WTC11 (cell line): ENCODE measurements around the gene NEK11. TPM values are rescaled to one million over a fixed set of nuclear protein-coding genes. Genes with fewer than 3 reads are reported as not detected.
A peak's percentile ranks its signal among the peaks of the same experiment; 100 is the strongest.
"Not testable (repeated sequence)": the region's sequence is repeated elsewhere in the genome, so short reads cannot be mapped to it uniquely, and the experiment has no call there.

ENCODE experiments used
- ATAC-seq: fragments of 200-7000 bp; cut with Tn5 transposase; 2 replicates; pipeline ENCODE4 v1.10.0; 2021; ENCODE audit warnings: mild to moderate bottlenecking, moderate library complexity
- CTCF ChIA-PET: fragments of 300-600 bp; sonication (Branson Sonifier 250); formaldehyde crosslinking; loops from one replicate; lab custom pipeline; 2021; ENCODE audit warnings: antibody characterized with exemption; lab: Charles Lee
- POLR2A ChIA-PET: fragments of 350-600 bp; sonication (Branson Sonifier 250); formaldehyde crosslinking; loops from one replicate; lab custom pipeline; 2021; ENCODE audit warnings: antibody characterized with exemption; lab: Charles Lee
- DNase-seq: peaks from one replicate; pipeline ENCODE4 v3.0.0; 2021; ENCODE audit warnings: low spot score
- H3K27ac Mint-ChIP-seq: 2 replicates; pipeline ENCODE4 v1.8.0; 2021; ENCODE audit warnings: mixed read lengths
- H3K27me3 Mint-ChIP-seq: 2 replicates; pipeline ENCODE4 v1.8.0; 2021; ENCODE audit warnings: low read depth, mild to moderate bottlenecking, moderate library complexity, mixed read lengths
- H3K36me3 Mint-ChIP-seq: 2 replicates; pipeline ENCODE4 v1.8.0; 2021; ENCODE audit warnings: mixed read lengths
- H3K4me1 Mint-ChIP-seq: 2 replicates; pipeline ENCODE4 v1.8.0; 2022; ENCODE audit warnings: mixed read lengths
- H3K4me3 Mint-ChIP-seq: 2 replicates; pipeline ENCODE4 v1.8.0; 2021; ENCODE audit warnings: mild to moderate bottlenecking, moderate library complexity, mixed read lengths
- H3K9me3 Mint-ChIP-seq: 2 replicates; pipeline ENCODE4 v1.8.0; 2021; ENCODE audit warnings: mixed read lengths
- CREM ChIP-seq: sonication (generic); formaldehyde crosslinking; IDR thresholded peaks from 2 replicates; pipeline ENCODE4 v1.8.1; 2022; ENCODE audit warnings: mild to moderate bottlenecking, missing genetic modification reagents, moderate library complexity
- FOXK1 ChIP-seq: sonication (generic); formaldehyde crosslinking; IDR thresholded peaks from 2 replicates; pipeline ENCODE4 v1.8.0; 2022; ENCODE audit warnings: mild to moderate bottlenecking, moderate library complexity, missing genetic modification reagents
- GTF2I ChIP-seq: fragments of 250-450 bp; sonication (Bioruptor Pico); conservative IDR thresholded peaks from 2 replicates; pipeline ENCODE4 v1.4.0; 2021; ENCODE audit warnings: mild to moderate bottlenecking
- NFATC4 ChIP-seq: fragments of 250-450 bp; sonication (Bioruptor Pico); IDR thresholded peaks from 2 replicates; pipeline ENCODE4 v1.9.0; 2021; ENCODE audit warnings: mild to moderate bottlenecking
- NR2C2 ChIP-seq: sonication (generic); formaldehyde crosslinking; IDR thresholded peaks from 2 replicates; pipeline ENCODE4 v1.8.0; 2022; ENCODE audit warnings: mild to moderate bottlenecking, missing genetic modification reagents
- TCF7 ChIP-seq: sonication (generic); formaldehyde crosslinking; IDR thresholded peaks from 2 replicates; pipeline ENCODE4 v1.8.0; 2022; ENCODE audit warnings: mild to moderate bottlenecking, low read depth, missing genetic modification reagents, moderate library complexity
- TEAD4 ChIP-seq: sonication (generic); formaldehyde crosslinking; IDR thresholded peaks from 2 replicates; pipeline ENCODE4 v1.8.0; 2022; ENCODE audit warnings: mild to moderate bottlenecking, missing genetic modification reagents
- ZNF263 ChIP-seq: sonication (generic); formaldehyde crosslinking; IDR thresholded peaks from 2 replicates; pipeline ENCODE4 v1.8.1; 2022; ENCODE audit warnings: low read depth, mild to moderate bottlenecking, moderate library complexity, missing genetic modification reagents
- ZNF317 ChIP-seq: sonication (generic); formaldehyde crosslinking; IDR thresholded peaks from 2 replicates; pipeline ENCODE4 v1.8.1; 2023; ENCODE audit warnings: low read depth, mild to moderate bottlenecking, moderate library complexity, missing genetic modification reagents, borderline replicate concordance
- ZNF416 ChIP-seq: fragments of 250-450 bp; sonication (Bioruptor Pico); IDR thresholded peaks from 2 replicates; pipeline ENCODE4 v1.9.0; 2021; ENCODE audit warnings: mild to moderate bottlenecking, inconsistent platforms
- total RNA-seq: library from RNA; stranded (reverse); gene quantifications from 3 replicates; pipeline ENCODE4 v1.2.3, GENCODE V29; 2021
- TF ChIP-seq, protein P1 (sequence below): sonication (generic); formaldehyde crosslinking; IDR thresholded peaks from 2 replicates; pipeline ENCODE4 v1.8.0; 2023; ENCODE audit warnings: mild to moderate bottlenecking, missing genetic modification reagents
- TF ChIP-seq, protein P2 (sequence below): sonication (generic); formaldehyde crosslinking; IDR thresholded peaks from 2 replicates; pipeline ENCODE4 v1.8.1; 2022; ENCODE audit warnings: low read depth, missing genetic modification reagents, borderline replicate concordance
- TF ChIP-seq, protein P3 (sequence below): sonication (generic); formaldehyde crosslinking; IDR thresholded peaks from 2 replicates; pipeline ENCODE4 v1.8.0; 2022; ENCODE audit warnings: mild to moderate bottlenecking, missing genetic modification reagents
- TF ChIP-seq, protein P4 (sequence below): sonication (generic); formaldehyde crosslinking; IDR thresholded peaks from 2 replicates; pipeline ENCODE4 v1.8.1; 2023; ENCODE audit warnings: mild to moderate bottlenecking, missing genetic modification reagents

The NEK11 gene
- total RNA-seq, 1 experiment from 2014 or later, result 1.6 TPM

DNA sequence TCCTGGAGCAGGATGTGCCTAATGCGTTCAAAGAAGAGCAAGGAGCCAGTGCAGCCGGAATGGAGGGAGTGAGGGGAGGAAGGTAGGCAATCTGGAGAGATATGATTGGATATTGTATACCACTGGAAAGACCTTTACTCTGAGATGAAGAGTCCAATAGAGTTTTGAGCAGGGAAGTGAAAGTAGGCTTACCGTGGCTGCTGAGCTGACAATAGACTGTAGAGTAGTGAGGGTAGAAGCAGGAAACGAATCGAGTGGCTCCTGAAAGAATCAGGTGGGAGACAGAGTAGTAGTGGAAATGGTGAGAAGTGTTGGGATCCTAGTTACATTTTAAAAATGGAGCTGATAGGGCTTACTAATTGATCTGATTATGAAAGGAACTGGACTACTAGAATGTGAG is 303.1 kb downstream of the NEK11 start:
- no peak for ATAC-seq
- TF ChIP-seq, protein P1, sequence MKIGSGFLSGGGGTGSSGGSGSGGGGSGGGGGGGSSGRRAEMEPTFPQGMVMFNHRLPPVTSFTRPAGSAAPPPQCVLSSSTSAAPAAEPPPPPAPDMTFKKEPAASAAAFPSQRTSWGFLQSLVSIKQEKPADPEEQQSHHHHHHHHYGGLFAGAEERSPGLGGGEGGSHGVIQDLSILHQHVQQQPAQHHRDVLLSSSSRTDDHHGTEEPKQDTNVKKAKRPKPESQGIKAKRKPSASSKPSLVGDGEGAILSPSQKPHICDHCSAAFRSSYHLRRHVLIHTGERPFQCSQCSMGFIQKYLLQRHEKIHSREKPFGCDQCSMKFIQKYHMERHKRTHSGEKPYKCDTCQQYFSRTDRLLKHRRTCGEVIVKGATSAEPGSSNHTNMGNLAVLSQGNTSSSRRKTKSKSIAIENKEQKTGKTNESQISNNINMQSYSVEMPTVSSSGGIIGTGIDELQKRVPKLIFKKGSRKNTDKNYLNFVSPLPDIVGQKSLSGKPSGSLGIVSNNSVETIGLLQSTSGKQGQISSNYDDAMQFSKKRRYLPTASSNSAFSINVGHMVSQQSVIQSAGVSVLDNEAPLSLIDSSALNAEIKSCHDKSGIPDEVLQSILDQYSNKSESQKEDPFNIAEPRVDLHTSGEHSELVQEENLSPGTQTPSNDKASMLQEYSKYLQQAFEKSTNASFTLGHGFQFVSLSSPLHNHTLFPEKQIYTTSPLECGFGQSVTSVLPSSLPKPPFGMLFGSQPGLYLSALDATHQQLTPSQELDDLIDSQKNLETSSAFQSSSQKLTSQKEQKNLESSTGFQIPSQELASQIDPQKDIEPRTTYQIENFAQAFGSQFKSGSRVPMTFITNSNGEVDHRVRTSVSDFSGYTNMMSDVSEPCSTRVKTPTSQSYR, result no peak
- TF ChIP-seq NFATC4 (CRISPR knock-in tag) (no peak), ZNF263 (no peak), CREM (CRISPR knock-in tag) (no peak)
- TF ChIP-seq, protein P2, sequence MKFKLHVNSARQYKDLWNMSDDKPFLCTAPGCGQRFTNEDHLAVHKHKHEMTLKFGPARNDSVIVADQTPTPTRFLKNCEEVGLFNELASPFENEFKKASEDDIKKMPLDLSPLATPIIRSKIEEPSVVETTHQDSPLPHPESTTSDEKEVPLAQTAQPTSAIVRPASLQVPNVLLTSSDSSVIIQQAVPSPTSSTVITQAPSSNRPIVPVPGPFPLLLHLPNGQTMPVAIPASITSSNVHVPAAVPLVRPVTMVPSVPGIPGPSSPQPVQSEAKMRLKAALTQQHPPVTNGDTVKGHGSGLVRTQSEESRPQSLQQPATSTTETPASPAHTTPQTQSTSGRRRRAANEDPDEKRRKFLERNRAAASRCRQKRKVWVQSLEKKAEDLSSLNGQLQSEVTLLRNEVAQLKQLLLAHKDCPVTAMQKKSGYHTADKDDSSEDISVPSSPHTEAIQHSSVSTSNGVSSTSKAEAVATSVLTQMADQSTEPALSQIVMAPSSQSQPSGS (CRISPR knock-in tag), result no peak
- TF ChIP-seq, all 79 proteins: peak for 0
- H3K4me1 Mint-ChIP-seq, result peaks cover 15% of the 10 kb centered on the region
- ChIA-PET CTCF (no interaction called here), POLR2A (no interaction called here)
- H3K4me3 Mint-ChIP-seq, result no peak overlapping the region
- no peak for DNase-seq
- H3K9me3 Mint-ChIP-seq, result peaks cover 11% of the 10 kb centered on the region
- H3K27ac Mint-ChIP-seq, result no peak overlapping the region
- no peaks in the 10 kb centered on the region for H3K27me3 Mint-ChIP-seq
- peaks cover 16% of the 10 kb centered on the region for H3K36me3 Mint-ChIP-seq

DNA sequence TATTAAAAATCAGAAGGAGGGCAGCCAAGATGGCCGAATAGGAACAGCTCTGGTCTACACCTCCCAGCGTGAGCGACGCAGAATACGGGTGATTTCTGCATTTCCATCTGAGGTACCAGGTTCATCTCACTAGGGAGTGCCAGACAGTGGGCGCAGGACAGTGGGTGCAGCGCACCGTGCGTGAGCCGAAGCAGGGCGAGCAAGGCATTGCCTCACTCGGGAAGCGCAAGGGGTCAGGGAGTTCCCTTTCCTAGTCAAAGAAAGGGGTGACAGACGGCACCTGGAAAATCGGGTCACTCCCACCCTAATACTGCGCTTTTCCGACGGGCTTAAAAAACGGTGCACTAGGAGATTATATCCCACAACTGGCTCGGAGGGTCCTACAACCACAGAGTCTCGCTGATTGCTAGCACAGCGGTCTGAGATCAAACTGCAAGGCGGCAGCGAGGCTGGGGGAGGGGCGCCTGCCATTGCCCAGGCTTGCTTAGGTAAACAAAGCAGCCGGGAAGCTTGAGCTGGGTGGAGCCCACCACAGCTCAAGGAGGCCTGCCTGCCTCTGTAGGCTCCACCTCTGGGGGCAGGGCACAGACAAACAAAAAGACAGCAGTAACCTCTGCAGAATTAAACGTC is 304.9 kb downstream of the NEK11 start:
- TF ChIP-seq FOXK1, result peak; percentile 36; the same call in 1 of the 2 replicates
- TF ChIP-seq, protein P3, sequence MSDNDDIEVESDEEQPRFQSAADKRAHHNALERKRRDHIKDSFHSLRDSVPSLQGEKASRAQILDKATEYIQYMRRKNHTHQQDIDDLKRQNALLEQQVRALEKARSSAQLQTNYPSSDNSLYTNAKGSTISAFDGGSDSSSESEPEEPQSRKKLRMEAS (CRISPR knock-in tag), result peak; percentile 30; the same call in 1 of the 2 replicates
- POLR2A ChIA-PET, result interaction anchor here (0.7 to 1.6 kb wide), 2 partner anchors 33 to 50 kb away, joined by 3 to 4 read pairs; partner anchors contain the start of gene NUDT16
- ATAC-seq, CTCF ChIA-PET, H3K27me3 Mint-ChIP-seq: not testable (repeated sequence)
- H3K4me1 Mint-ChIP-seq, result peaks cover 15% of the 10 kb centered on the region
- peak overlapping the region; percentile 87 for H3K27ac Mint-ChIP-seq
- peaks cover 16% of the 10 kb centered on the region for H3K36me3 Mint-ChIP-seq
- H3K9me3 Mint-ChIP-seq, result peaks cover 11% of the 10 kb centered on the region
- DNase-seq, result peak; percentile 44
- peak overlapping the region; percentile 76 for H3K4me3 Mint-ChIP-seq

DNA sequence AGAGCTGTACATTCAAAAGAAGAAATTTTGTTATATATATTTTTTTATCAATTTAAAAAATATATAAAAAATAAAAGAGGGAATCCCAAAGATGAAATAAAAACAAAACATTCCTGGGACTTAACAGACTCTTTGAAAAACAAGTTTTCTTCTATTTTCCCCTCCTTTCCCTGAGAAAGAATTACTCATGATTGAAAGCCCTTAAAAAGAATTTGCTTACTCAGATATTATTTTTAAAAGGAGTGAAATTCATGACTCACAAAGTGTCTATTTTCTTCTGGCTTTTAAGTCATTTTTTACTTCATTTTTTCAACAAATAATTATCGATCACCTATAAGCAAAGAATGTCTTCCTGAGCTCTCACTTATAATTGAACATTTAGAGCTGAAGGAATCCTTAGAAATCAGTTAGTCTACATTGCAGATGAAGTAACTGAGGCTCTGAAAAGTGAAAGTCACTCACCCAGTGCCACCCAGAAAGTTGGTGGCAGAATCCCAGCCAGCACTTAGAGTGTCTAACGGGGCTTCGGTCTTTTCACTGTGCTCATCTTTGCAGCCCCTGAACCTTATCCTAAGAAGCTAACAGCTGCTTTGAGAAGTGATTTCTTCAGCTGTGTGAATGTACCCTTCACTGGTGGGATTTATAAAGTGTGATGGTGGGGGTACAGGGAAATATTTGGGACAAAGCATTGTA is 312.4 kb downstream of the NEK11 start:
- no peak for ATAC-seq
- no peaks in the 10 kb centered on the region for H3K4me1 Mint-ChIP-seq
- H3K36me3 Mint-ChIP-seq, result peaks cover 14% of the 10 kb centered on the region
- H3K27ac Mint-ChIP-seq, result no peak overlapping the region
- 0 out of 2 replicates have a peak, but pooled peaks cover 2% of the 10 kb centered on the region for H3K27me3 Mint-ChIP-seq
- CTCF ChIA-PET, result interaction anchor here (0.9 kb wide), 1 partner anchor 12 kb away, joined by 3 read pairs; no protein-coding TSS in a partner anchor
- H3K9me3 Mint-ChIP-seq, result peaks cover 21% of the 10 kb centered on the region
- POLR2A ChIA-PET, result no interaction called here
- TF ChIP-seq NR2C2 (CRISPR knock-in tag), result no peak
- TF ChIP-seq TEAD4, result no peak
- TF ChIP-seq TCF7 (CRISPR knock-in tag), result no peak
- no peak for TF ChIP-seq ZNF416 (CRISPR knock-in tag)
- TF ChIP-seq, protein P4, sequence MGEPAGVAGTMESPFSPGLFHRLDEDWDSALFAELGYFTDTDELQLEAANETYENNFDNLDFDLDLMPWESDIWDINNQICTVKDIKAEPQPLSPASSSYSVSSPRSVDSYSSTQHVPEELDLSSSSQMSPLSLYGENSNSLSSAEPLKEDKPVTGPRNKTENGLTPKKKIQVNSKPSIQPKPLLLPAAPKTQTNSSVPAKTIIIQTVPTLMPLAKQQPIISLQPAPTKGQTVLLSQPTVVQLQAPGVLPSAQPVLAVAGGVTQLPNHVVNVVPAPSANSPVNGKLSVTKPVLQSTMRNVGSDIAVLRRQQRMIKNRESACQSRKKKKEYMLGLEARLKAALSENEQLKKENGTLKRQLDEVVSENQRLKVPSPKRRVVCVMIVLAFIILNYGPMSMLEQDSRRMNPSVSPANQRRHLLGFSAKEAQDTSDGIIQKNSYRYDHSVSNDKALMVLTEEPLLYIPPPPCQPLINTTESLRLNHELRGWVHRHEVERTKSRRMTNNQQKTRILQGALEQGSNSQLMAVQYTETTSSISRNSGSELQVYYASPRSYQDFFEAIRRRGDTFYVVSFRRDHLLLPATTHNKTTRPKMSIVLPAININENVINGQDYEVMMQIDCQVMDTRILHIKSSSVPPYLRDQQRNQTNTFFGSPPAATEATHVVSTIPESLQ (CRISPR knock-in tag), result no peak
- no peak for TF ChIP-seq GTF2I (CRISPR knock-in tag)
- TF ChIP-seq ZNF317 (CRISPR knock-in tag), result no peak
- no peak overlapping the region for H3K4me3 Mint-ChIP-seq
- DNase-seq, result no peak
